ENCODE measurements around the gene SLC2A4RG.
A peak's percentile ranks its signal among the peaks of the same experiment; 100 is the strongest.

Gene SLC2A4RG, protein sequence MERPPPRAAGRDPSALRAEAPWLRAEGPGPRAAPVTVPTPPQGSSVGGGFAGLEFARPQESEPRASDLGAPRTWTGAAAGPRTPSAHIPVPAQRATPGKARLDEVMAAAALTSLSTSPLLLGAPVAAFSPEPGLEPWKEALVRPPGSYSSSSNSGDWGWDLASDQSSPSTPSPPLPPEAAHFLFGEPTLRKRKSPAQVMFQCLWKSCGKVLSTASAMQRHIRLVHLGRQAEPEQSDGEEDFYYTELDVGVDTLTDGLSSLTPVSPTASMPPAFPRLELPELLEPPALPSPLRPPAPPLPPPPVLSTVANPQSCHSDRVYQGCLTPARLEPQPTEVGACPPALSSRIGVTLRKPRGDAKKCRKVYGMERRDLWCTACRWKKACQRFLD

DNA sequence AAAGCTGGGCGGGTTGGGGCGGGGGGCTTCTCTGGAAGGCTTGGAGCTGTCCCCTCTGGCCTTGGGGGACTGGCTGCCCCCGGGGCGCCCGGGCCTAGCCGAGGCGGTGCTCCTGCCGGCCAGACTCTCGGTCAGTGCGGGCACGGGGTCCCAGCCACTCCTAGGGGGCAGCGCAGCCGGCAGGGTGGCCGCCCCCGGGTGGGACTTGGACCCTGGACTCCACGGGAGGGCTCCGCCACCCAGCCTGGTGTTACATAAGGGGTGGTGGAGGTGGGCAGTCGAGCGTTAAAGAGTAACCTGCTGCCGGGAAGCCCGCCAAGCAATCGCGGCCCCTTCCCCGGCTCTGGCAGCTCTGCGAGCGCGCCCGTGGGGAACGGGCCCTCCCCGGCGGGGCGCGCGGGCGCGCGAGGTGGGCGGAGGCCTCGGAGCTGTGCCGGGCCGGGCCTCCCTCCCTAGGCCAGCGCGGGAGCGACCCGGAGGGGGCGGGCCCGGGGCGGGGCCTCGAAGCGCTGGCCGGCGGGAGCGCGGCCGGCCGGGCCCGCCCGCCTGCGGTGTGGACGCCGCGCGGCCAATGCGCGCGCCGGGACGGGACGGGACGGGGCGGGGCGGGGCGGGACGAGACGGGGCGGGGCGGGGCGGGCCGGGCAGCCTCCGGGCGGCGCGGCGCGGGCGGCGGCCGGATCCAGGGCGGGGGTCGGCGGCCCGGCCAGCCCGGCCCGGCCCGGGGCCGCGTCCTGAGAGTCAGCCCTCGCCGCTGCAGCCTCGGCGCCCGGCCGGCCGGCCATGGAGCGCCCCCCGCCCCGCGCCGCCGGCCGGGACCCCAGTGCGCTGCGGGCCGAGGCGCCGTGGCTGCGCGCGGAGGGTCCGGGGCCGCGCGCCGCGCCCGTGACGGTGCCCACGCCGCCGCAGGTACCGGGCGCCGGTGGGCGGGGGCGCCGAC lies at the start of gene SLC2A4RG:
Gene SLC2A4RG, plus strand, starts transcription at position 647 of the 940 bp plus-strand sequence. Its CDS starts 137 bp downstream, at position 784.
- DNase-seq (ENCODE audit: low read depth): peak; percentile 48

DNA sequence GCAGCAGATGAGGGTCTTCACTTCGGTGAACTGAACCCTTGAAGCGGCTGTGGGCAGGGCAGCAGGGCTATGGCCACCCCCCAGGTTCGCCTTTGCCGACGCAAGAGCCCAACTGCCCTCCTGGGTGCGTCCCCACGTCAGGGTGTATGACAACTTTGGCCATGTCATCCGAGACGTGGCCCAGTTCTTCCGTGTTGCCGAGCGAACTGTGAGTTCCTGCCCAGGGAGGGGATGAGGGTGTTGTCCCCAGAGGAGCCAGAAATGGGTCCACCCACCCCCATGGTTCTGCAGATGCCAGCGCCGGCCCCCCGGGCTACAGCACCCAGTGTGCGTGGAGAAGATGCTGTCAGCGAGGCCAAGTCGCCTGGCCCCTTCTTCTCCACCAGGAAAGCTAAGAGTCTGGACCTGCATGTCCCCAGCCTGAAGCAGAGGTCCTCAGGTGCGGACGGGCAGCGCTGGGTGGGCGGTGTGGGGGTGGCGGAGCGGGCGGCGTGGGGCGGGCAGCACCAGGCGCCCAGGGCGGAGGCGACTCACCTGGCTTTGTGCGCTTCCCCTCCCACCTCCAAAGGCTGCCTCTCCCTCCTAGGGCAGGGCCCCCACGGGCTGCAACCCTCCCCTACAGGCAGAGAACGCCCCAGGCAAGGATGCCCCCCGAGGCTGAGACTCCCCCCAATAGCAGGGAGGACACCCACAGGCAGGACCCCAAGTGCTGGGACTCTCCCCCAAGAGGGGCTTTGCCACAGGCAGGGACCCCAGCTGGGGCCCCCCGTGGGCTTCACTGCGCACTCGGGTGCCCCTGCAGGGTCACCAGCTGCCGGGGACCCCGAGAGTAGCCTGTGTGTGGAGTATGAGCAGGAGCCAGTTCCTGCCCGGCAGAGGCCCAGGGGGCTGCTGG lies 49.3 kb upstream of the SLC2A4RG start:
- no peak for DNase-seq (ENCODE audit: low read depth)

DNA sequence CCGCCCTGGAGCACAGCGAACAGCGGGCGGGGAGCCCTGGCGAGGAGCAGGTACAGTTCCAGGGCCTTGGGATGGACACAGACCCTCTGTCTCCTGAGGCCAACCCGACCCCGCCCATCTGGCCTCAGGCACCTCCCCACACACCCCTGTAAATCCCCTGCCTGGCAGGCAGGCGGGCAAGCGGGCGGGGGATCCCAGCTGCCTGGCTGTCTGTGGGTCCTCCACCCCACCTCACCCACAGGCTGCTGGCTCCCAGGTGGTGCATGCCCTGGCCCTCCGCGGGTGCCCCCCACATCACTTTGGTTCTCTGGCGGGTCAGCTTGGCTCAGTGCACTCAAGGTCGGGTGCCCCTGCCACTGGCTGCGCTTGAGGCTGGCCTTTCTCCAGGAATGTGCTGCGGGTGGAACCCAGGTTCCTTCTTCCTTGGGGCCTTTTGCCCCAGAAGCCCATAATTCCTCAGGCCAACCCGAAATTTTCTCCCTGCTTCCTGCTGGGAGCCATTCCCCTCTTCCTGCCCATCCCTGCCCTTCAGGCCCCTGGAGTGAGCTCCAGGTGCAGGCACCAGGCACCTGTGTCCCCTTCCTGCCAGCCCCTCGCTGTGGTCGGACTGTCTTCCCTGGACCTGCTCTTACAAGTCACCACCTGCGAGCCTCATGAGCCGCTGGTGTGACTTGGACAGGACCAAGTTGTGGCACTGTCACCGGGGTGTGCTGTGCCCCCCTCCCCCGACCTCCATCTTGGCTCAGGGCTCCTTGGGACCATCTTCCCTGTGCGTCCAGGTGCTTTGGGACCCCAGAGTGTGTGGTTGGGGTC lies 48.5 kb upstream of the SLC2A4RG start:
- DNase-seq (ENCODE audit: low read depth): no peak

DNA sequence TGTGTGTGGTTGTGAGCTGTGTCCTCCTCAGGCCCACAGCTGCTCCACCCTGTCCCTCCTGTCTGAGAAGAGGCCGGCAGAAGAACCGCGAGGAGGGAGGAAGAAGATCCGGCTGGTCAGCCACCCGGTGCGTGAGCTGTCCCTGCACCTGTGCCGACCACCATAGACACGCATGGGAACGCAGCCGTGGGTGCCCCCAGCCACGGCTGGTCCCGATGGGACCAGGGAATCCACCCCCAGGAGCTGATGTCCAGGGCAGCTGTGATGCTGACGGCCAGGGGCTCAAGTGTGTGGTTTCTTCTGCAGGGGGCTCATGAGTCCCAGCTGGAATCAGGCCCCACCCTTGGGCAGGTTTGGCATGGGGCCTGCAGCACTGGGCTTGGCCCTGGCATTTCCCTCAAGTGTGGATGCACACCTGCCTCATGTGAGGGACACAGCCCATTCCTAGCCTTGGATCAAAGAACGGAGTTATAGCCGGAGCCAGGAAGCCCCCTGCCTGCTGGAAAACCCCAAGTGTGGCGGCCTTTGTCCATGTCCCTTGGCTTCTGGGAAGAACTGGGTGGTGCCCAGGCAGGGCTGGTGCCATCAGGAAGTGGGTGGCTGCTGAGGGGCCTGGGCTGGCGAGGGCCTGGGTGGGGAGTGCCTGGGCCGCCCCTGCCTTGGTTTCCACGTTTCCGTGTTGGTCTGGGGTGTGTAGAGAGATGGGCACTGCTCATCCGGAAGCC lies 47.7 kb upstream of the SLC2A4RG start:
- no peak for DNase-seq (ENCODE audit: low read depth)

DNA sequence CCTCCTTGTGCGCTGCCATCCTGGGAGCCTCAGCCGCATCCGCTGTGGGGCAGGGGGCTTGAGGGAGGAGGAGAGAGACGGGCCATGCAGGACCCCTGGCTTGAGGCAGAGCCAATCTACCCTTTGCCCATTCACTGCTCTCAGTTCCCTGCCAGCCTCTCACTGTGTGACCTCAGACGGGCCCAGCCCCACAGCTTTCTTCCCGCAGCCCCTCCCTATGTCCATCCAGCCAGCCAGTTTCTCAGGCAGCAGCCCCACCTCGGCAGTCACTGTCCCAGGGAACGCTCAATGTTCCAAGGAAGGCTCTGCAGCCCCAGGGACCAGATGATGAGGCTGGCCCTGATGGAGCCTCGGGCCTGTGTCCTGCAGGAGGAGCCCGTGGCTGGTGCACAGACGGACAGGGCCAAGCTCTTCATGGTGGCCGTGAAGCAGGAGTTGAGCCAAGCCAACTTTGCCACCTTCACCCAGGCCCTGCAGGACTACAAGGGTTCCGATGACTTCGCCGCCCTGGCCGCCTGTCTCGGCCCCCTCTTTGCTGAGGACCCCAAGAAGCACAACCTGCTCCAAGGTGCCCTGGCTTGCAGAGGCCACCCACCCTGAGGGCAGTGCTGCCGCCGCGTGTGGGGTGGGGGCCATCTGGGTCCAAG lies 47.0 kb upstream of the SLC2A4RG start:
- DNase-seq (ENCODE audit: low read depth): no peak

DNA sequence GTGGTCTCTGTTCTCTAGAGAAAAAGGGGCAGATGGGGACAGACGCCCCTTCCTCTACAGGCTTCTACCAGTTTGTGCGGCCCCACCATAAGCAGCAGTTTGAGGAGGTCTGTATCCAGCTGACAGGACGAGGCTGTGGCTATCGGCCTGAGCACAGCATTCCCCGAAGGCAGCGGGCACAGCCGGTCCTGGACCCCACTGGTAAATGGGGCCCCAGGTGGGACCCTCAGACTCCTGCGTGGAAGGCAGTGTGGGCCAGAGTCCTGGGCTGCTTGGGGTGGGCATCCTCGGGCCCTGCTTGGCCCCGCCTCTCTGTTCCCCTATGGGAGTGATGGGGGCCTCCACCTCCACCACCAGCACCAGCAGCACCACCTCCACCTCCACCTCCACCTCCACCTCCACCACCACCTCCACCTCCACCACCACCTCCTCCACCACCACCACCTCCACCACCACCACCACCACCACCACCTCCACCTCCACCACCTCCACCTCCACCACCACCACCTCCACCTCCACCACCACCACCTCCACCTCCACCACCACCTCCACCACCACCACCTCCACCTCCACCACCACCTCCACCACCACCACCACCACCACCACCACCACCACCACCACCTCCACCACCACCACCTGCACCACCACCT lies 46.4 kb upstream of the SLC2A4RG start:
- no peak for DNase-seq (ENCODE audit: low read depth)

DNA sequence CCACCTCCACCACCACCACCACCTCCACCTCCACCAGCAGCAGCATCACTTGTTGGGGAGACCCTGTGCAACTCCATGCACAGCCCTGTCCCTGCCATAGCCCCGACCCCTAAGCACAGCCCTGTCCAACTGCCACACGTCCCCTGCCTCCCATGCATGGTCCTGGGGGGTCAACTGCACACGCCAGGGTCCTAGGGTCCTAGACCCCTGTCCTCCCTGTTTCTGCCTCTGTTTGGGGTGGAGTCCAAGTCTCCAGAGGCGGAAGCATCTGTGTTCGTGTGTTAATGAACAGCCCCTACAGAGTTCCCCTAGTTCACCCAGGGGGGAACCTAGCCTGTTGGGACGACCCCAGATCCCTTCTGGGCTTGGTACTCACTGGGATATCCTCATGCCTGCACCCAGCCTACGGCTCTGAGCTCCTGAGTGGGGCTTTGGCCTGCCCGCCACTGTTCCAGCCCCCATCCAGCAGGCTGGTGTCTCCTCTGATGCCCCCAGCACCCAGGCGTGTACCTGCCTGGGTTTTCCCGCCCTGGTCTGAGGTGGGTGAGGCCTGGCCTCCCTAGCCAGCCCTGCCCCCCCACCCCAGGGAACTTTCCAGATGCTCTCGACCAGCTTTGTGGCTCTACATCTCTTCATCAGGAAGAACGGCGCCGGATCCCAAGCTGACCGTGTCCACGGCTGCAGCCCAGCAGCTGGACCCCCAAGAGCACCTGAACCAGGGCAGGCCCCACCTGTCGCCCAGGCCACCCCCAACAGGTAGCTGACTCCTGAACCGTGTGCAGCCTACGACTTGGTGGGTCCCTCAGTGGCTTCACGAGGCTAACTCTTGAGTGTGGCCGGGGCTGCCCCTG lies 45.6 kb upstream of the SLC2A4RG start:
- no peak for DNase-seq (ENCODE audit: low read depth)

DNA sequence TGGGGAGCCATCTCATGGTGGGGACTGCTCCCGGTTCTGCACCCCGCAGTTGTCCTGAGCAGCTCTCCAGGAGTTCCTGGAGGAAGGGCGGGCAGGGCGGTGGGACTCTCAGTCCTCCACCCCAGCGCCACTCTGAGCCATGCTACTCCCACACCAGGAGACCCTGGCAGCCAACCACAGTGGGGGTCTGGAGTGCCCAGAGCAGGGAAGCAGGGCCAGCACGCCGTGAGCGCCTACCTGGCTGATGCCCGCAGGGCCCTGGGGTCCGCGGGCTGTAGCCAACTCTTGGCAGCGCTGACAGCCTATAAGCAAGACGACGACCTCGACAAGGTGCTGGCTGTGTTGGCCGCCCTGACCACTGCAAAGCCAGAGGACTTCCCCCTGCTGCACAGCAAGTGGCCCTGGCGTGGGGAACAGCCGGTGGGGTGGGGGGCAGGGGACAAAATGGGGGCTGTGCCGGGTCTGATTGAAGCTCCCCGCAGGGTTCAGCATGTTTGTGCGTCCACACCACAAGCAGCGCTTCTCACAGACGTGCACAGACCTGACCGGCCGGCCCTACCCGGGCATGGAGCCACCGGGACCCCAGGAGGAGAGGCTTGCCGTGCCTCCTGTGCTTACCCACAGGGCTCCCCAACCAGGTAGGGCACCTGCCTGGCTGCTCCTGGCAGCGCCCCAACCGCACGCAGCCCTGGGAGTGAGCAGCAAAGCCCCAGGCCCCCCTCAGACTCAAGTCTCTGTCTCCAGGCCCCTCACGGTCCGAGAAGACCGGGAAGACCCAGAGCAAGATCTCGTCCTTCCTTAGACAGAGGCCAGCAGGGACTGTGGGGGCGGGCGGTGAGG lies 44.8 kb upstream of the SLC2A4RG start:
- no peak for DNase-seq (ENCODE audit: low read depth)

DNA sequence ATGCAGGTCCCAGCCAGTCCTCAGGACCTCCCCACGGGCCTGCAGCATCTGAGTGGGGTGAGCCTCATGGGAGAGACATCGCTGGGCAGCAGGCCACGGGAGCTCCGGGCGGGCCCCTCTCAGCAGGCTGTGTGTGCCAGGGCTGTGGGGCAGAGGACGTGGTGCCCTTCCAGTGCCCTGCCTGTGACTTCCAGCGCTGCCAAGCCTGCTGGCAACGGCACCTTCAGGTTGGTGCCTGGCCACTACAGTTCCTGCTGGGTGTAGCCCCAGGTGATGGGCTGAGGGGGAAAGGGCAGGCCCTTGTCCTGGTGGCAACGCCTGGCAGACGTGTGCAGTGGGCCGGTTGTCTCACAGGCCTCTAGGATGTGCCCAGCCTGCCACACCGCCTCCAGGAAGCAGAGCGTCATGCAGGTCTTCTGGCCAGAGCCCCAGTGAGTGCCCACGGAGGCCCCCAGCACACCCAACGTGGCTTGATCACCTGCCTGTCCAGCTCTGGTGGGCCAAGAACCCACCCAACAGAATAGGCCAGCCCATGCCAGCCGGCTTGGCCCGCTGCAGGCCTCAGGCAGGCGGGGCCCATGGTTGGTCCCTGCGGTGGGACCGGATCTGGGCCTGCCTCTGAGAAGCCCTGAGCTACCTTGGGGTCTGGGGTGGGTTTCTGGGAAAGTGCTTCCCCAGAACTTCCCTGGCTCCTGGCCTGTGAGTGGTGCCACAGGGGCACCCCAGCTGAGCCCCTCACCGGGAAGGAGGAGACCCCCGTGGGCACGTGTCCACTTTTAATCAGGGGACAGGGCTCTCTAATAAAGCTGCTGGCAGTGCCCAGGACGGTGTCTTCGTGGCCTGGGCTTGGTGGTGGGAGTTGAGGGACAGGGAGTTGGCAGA lies 43.9 kb upstream of the SLC2A4RG start:
- no peak for DNase-seq (ENCODE audit: low read depth)

DNA sequence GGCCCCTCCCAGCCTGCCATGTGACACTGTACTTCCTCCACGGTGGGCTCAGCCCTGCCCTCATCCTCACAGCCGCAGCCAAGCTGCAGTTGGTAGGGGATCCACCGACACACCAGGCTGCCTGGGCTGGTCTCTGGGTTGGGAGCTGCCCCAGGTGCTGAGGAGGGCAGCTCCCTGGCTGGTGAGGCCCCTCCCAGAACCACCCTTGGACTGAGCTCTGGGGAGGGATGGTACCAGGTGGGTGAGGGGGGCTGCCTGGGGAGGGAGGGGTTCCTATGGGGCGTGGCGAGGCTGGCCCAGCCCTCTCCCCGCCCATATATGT lies 43.3 kb upstream of the SLC2A4RG start:
- no peak for DNase-seq (ENCODE audit: low read depth)

DNA sequence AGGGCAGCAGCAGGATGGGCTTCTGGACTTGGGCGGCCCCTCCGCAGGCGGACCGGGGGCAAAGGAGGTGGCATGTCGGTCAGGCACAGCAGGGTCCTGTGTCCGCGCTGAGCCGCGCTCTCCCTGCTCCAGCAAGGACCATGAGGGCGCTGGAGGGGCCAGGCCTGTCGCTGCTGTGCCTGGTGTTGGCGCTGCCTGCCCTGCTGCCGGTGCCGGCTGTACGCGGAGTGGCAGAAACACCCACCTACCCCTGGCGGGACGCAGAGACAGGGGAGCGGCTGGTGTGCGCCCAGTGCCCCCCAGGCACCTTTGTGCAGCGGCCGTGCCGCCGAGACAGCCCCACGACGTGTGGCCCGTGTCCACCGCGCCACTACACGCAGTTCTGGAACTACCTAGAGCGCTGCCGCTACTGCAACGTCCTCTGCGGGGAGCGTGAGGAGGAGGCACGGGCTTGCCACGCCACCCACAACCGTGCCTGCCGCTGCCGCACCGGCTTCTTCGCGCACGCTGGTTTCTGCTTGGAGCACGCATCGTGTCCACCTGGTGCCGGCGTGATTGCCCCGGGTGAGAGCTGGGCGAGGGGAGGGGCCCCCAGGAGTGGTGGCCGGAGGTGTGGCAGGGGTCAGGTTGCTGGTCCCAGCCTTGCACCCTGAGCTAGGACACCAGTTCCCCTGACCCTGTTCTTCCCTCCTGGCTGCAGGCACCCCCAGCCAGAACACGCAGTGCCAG lies 42.8 kb upstream of the SLC2A4RG start, which contains the start of gene TNFRSF6B:
Gene TNFRSF6B, plus strand, starts transcription at position 25 of the 729 bp plus-strand sequence. Its CDS starts 116 bp downstream, at position 141.
- DNase-seq (ENCODE audit: low read depth): no peak

DNA sequence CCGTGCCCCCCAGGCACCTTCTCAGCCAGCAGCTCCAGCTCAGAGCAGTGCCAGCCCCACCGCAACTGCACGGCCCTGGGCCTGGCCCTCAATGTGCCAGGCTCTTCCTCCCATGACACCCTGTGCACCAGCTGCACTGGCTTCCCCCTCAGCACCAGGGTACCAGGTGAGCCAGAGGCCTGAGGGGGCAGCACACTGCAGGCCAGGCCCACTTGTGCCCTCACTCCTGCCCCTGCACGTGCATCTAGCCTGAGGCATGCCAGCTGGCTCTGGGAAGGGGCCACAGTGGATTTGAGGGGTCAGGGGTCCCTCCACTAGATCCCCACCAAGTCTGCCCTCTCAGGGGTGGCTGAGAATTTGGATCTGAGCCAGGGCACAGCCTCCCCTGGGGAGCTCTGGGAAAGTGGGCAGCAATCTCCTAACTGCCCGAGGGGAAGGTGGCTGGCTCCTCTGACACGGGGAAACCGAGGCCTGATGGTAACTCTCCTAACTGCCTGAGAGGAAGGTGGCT lies 42.2 kb upstream of the SLC2A4RG start:
- DNase-seq (ENCODE audit: low read depth): no peak

DNA sequence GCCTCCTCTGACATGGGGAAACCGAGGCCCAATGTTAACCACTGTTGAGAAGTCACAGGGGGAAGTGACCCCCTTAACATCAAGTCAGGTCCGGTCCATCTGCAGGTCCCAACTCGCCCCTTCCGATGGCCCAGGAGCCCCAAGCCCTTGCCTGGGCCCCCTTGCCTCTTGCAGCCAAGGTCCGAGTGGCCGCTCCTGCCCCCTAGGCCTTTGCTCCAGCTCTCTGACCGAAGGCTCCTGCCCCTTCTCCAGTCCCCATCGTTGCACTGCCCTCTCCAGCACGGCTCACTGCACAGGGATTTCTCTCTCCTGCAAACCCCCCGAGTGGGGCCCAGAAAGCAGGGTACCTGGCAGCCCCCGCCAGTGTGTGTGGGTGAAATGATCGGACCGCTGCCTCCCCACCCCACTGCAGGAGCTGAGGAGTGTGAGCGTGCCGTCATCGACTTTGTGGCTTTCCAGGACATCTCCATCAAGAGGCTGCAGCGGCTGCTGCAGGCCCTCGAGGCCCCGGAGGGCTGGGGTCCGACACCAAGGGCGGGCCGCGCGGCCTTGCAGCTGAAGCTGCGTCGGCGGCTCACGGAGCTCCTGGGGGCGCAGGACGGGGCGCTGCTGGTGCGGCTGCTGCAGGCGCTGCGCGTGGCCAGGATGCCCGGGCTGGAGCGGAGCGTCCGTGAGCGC lies 41.6 kb upstream of the SLC2A4RG start:
- DNase-seq (ENCODE audit: low read depth): no peak

DNA sequence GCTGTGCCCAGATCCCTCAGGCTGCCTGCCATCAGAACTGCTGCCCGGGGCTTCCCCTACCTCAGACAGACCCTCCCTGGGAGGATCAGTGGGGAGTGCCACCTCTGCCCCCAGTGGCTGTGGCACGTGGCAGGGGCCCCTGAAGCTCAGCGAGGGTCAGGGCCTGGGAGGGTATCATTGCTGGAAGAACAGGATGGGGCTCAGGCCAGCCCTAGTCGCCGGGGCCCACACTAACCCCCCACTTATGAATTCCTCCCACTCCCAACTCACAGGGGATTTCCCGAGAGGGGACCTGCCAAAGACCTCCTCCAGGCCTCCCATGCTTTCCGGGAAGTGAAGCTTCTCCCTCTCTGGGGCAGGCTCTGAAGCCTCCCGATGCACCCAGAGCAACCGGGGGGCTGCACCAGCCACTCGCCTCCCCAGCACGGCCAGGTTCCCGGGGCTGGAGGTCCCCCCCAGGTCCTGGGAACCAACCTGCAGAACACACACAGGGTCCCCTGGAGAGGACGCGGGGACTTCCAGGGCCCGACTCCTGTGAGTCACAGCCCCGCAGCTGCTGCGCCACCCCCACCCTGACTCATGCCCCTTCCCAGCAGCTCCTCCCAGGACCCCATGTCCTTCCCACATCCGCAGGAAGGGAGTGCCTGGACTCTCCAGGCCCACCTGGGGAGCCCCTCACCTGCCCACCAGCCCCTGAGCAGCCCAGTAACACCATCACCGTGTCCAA lies 40.7 kb upstream of the SLC2A4RG start:
- DNase-seq (ENCODE audit: low read depth): no peak
